Activated CD4-positive, alpha-beta T cell treated with anti-CD3 and anti-CD28 coated beads, Interleukin-10, Interleukin-2, amounts not matched to agents 100 ng/mL and 50 ng/mL, durations not matched to agents 16 hours and 8 hours (primary cell): ENCODE results near the gene DCHS1.

Source experiments
- DNase-seq: peaks from one replicate; pipeline ENCODE4 v3.0.0-alpha.2; 2020

Gene DCHS1

DNA sequence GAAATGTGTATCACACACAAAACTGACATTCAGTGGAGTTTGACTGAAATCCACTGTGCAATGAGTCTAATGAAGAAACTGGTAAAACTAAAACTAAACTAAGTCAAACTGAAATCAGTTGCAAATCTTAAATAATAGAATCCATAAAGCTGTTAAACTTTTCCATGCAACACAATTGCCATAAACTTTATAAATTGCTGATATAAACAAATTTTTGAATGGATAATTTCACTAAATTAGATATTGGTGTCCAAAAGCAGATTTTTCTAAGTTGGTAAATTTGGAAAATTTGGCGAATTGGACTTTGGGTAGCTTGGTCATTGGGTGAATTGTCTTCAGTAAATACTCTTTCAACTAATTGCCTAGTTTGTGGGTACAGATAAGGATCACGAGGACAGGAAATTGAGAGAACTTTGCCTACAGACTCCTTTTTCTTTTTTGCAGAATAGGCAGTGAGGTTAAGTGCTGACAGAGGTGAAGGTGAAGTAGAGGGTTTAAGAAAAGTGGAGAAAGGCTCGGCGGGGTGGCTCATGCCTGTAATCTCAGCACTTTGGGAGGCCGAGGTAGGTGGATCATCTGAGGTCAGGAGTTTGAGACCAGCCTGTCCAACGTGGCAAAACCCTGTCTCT lies 14.7 kb upstream of the DCHS1 start:
- peak; percentile 53 for DNase-seq

DNA sequence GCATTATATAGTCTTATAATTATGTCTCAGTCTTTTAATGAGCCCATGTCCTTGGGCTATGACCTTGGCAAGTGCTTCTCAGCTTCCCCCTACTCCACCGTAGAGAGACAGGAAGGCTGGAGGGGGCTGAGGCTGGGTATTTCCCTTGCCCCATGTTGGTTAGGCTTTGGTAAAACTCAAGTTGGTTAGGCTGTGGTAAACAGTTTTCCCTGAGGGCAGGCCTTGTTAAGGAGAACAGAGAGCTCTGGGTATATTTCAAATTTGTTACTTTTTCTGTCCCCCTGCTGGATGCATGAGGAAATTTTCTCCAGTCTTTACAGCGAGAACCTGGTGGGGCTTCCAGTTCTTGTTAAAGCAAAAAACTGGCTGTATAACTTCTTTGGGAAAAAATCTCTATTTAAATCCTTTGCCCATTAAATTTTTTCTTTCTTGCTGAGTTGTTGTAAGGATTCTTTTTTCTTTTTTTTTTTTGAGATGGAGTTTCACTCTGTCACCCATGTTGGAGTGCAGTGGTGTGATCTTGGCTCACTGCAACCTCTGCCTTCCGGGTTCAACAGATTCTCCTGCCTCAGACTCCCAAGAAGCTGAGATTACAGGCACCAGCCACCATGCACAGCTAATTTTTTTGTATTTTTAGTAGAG lies 12.2 kb upstream of the DCHS1 start:
- peak; percentile 74 for DNase-seq

DNA sequence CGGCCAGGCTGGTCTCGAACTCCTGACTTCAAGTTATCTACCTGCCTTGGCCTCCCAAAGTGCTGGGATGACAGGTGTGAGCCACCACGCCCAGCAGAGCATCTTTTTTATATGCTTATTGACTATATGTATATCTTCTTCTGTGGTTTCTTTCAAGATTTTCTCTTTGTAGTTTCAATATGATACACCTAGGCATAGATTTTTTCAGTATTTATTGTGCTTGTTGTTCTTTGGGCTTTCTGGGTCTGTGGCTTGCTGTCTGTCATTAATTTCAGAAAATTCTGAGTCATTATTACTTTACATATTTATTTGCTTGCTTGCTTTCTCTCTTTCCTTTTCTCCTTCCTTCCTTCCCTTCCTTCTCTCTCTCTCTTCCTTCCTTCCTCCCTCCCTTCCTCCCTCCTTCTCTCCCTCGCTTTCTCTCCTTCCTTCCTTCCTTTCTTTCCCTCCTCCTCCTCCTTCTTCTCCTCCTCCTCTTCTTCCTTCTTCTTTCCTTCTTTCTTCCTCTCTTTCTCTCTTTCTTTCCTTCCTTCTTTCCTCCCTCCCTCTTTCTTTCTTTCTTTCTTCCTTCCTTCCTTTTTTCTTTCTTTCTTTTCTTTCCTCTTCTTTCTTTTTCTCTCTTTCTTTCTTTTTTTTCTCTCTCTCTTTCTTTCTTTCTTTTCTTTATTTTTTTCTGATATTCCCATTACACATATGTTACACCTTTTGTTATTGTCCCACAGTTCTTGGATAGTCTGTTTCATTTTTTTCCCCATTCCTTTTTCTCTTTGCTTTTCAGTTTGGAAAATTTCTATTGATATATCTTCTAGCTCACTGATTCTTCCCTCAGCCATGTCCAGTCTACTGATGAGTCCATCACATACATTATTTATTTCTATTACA lies 10.9 kb upstream of the DCHS1 start:
- peak; percentile 60 for DNase-seq

DNA sequence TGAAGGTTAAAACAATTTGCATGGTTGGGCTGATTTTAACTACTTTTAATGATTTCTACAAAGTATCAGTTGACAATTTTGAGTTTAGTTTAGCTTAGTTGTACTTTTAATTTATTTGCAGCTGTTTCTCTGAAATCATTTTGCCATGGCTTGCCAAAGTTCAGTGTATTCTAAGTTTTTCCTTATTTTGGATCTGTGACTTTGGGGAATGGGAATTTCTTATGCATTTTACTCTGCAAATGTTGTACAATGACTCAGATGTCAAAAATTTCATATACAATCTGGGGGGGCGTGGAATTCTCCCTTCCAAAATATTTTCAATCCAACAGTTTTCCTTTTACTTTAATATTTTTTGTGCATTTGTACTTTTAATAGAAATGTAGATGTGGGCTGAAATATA lies 8.9 kb upstream of the DCHS1 start:
- DNase-seq, result no peak

DNA sequence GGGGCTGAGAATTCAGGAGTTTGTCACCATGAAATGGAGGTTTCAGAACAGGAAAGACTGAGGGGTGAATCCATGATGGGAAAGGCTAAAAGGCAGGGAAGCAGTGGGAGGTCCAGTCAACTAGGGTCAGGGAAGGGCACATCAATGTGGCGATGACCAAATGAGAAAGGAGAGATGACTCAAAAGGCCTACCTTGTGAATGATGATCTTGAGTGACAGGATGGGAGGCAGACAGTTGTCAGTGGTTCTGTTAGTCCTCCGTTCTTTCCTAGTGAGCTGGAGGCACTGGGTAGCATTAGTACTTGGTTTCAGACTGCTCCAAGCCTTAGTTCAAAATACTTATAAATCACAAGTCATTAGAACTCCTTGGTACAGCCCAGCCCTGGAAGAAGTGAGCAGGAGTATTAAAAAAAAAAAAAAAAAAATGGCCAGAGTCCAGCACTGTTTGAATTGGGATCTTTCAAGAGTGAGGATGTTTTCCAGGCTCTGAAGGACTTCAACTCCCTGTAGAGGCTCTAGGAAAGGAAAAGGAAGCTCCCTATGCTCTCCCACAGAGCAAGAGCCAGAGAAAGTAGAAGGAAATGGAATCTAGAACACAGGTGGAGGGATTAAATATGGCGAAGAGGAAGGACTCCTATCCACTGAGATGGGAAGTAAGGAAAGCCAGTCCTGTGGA lies 8.3 kb upstream of the DCHS1 start:
- DNase-seq, result no peak

DNA sequence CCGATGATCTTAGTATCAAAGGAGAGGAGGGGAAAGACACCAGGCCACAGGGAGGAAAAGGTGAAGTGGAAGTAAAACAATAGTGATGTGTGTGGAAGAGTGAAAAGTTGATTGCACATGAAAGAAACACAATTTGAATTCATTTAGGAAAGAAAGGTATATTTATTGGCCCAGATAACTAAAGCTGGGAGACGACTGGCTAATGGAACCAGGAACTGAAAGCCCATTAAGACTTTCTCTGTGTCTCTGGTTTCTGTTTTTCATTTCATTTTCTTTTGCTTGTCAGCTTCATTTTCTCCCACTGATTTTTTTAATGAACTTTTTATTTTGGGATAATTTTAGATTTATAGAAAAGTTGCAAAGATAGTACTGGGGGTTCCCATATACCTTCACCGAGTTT lies 5.1 kb upstream of the DCHS1 start:
- DNase-seq, result no peak

DNA sequence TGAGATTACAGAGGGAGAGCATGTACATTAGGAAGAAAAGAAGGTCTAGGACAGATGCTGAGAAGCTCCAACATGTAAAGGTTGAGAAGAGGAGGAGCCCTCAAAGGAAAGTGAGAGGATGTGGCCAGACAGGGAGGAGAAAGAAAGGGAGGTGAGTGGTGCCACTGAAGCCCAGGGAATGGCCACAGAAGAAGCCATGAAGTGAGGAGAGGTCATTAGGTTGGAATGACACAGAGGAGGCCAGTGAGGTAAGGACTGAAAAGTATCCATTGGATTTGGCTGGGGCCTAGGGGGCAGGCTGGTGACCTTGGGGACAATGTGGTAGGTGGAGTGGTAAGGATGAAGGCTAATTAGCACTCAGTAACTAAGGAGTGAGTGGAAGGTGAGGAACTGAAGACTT lies 3.0 kb upstream of the DCHS1 start:
- DNase-seq, result no peak

DNA sequence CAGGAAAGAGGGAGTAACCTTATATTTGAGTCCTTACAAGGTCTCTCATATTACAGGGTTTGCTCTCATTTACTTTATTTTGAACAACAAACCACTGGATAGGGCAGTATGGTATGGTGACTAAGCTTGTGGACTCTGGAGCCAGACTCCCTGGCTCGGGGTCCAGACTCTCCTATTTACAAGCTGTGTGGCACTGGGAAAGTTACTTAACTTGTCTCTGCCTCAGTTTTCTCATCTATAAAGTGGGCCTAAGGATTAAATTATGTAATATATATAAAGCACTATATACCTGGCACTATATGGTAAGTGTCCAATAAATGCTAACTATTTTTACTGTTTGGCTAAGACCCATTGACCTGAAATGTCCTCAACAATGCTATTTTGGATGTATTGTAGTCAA lies 1.7 kb upstream of the DCHS1 start:
- DNase-seq, result no peak

DNA sequence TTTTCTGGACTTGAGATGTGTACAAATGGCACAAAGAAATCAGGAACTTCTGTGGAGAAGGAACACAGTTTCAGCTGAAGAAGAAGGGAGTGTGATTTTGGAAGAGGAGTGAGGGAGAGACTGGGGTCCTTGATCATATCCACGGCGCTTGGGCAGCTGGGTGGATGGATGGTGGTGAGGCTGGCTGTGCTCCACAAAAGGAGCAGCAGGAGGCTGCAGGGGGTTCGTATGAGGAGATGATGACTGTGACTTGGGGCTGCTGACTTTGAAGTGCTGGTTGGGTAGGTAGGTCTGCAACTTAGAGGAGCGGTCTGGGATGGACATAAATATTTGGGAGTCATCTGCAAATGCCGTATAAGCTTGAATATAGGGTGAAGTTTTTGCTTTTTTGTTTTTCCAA lies 1.3 kb upstream of the DCHS1 start:
- no peak for DNase-seq

DNA sequence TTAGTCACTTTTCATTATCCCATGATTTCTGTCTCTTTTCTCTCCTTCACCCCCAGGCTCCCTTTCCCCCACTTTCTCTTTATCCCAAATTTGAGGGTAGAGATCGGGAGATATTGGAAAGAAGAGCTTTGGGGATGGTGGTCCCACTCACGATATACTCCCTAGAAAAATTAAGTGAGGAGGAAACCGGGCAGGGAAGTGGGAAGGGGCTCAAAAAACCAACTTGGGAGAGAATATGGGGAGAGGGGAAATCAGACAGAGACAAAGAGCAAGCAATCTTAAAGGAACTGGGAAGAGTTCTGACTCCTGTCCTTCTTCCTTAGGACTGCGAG lies 941 bp upstream of the DCHS1 start:
- no peak for DNase-seq

DNA sequence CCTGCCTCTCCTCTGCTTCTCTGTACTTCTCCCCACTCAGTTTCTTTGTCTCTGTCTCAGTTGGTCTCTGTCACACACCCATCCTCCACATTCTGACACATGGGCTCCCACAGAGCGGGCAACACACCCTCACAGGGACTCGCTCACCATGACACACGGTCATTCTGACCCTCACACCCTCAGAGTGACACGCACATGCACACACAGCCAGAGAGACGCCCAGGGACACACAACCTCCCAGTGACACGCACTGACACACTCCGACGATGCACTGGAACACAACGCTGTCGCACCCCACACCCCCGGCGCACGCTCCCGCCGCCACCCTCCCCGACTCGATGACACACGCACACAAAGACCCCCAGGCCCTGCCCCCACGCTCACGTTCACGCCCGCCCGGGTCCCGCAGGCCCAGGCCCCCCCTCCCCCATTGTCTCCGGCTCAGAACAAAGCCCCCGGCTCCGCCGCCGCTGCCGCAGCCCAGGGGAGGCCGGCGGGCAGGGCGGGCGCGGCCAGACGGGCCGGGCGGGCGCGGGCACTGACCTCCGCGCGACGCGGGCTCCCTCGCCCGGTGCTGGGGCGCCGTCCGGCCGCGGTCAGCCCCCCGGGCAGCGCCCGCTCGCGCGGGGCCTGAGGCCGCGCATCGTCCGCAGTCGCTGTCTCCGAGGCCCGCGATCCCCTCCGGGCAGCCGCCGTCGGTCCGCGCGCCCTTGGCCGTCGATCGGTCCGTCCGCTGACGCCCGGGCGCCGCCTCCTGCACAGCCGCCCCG lies 404 bp downstream of the DCHS1 start:
- no peak for DNase-seq

DNA sequence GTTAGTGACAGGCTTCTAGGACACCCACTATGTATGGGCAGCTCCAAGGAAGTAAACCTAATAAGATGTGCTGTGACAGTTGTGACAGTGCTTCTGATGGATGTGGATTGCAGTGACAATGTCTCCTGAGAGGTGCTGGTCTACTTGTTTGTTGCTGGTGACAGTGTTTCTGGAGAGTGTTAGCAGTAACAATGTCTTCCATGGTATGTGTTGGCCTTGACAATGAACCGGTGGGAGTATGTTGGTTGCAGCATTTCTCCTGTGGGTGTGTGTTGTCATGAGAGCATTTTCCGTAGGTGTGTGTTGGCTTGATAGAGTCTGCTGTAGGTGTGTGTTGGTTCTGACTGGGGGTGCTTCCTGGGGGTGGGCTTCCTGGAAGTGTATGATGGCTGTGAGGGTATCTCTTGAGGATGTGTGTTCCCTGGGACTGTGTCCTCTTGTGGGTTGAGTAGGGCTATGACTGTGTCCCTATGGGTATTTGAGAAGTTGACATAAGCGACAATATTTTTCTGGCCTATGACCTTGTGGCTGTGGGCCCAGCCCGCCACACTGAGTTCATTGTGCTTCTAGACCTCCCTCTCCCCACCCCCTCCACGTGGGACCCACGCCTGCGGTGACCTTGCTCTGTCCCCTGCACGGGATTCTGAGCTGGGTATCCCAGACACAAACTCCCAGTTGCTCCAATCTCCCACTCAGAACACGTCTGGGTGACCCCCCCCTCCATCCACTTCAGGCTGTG lies 1.2 kb downstream of the DCHS1 start:
- DNase-seq, result no peak

DNA sequence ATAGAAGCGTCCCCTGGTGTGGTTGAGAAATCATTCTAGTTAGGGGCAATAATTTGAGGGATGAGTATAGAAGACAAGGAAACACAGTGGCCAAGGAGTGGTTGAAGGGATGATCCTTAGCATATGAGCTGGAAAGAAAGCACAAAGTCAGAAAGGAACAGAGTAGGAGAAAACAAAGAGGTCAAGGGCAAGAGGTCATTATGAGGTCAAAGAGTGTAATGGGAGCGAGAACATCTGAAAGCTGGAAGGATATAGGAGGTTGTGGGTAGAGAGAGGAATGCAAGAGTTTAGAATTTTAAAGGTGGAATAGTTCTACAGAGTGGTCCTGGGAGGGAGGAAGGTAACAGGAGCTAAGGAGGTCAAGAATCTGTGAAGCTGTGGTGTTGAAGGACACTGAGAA lies 2.0 kb downstream of the DCHS1 start:
- DNase-seq, result no peak

DNA sequence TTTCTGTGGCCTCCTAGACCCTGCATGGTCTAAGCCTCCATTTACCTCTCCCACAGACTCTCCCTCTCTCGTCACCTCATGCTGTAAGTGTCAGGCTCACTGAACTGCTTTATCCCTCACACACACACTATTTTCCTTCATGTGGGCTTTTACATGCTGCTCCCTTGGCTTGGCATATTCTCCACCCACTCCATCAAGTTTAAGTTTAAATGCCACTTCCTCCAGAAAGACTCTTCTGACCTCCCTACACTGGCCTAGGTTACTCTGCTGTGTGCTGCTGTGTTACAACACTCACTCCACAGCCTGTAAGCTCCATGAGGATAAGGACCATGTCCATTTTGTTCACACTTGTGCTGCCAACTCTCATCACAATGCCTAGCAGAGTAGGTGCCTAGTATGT lies 2.5 kb downstream of the DCHS1 start:
- no peak for DNase-seq

DNA sequence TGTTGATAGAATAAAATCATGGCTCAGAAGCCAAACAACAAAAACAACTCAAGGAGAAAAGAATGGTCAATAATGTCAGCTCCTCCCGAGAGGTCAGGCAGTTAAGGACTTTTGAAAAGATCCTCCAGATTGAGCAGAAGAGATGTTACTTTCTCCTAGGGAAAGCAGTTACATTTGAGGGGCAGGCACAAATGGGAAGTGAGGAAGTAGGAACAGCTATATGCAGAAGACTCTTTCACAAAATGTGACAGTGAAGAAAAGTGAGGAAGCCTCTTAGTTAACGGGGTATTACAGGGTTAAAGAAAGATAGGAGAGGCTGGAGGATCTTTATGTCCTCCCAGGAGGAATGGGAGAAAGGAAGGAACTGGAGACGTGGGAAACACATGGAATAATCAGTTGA lies 3.4 kb downstream of the DCHS1 start:
- DNase-seq, result no peak

DNA sequence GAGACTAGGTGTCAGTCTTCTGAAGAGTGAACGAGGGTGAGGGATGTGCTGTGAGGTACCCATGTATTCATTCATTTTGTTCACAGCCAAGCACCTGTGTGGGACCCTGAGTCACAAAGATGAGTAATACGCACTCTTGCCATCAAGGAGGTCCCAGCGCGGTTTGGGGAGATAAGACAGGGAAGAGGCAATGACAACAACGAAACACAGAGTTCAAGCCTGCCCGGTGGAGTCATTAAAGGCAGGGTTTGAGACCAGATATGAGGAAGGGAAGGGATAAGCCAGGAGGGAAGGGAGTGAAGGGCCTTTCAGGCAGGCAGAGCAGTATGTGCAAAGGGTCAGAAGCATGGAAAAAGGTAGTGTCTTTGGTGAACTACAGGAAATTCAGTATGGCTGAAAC lies 4.6 kb downstream of the DCHS1 start:
- DNase-seq, result no peak

DNA sequence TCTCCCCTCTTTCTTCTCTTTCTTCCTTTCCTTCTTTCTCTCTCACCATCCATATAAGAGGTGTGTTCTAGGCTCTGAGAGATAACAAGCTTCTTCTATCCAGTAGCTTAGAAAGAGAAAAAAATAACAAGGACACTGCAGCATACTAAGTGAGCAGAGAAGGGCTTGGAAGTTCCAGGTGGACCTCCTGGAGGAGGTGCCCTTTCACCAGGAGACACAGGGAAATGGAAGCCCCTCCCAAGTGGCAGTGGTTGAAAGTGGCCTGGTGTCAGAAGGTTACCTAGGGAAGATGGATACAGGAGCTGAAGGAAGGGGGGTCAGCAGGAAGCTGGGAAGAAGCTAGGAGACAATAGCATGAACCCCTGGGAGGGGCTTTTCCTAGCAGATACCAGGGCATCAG lies 5.5 kb downstream of the DCHS1 start:
- DNase-seq, result no peak

DNA sequence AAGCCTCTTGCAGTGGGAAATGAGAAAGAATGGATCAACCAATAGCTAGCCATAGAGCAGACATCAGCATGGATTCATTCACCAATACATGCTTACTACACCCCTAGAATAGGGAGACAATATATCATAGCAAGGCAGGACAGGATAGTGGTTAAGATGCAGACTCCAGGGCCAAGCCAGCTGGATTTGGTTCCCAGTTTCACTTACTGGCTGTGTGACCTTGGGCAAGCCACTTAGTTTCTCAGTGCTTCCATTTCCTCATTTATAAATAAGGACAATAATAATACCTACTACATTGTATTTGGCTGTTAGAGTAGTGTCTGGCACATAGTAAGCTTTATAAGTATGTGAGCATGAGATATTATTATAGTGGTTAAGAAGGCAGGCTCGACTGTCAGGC lies 7.1 kb downstream of the DCHS1 start:
- no peak for DNase-seq

DNA sequence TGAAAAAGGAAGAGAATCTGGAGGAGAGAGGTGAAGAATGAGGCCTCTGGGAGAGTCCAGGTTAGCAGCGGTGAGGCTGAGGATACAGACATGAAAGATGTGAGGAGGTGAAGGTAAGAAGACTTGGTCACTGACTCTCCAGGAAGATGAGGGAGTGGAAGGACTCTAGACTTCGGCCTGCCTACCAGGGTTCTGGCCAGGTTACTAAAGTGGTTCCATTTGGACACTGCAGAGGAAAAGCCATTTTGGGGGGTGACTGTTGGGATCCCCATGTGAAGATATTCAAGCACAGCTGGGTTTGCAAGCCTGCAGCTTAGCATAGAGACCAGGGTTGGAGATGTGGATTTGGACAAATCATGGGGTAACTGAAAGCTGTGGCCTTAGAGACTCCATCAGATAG lies 7.8 kb downstream of the DCHS1 start:
- DNase-seq, result no peak

DNA sequence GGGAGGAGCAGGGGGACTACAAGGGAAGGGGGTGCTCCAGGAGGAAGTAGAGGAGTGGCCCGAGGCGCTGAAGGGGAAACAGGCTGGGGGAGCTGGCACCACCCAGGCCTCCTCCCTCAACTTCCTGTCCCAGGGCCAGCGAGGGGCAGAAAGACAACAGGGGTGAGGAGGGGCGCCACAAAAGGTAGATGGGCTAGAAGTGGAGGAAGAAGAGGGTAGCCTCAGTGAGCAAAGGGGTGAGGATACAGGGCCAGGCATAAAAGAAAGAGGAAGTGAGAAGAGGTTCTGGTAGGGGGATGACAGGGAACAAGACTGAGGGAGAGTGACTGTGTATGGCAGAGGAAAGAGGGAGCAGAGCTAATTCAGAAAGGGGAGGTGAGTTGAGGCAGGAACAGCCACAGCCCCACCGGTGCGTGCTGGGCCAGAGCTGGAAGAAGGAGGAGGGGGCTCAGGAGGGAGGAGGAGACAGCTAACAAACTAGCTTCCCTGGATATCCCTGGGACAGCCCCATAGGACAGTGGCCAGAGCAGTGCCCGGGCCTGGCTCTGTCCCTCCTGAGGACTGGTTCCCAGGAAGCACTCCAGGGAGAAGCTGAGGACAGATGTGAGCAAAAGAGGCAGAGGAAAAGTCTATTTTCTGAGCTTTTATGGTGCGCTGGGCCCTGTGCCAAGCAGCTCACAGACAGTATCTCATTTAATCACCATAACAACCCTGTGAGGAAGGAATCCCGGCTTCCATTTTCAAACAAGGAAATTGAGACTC lies 8.5 kb downstream of the DCHS1 start:
- no peak for DNase-seq

DNA sequence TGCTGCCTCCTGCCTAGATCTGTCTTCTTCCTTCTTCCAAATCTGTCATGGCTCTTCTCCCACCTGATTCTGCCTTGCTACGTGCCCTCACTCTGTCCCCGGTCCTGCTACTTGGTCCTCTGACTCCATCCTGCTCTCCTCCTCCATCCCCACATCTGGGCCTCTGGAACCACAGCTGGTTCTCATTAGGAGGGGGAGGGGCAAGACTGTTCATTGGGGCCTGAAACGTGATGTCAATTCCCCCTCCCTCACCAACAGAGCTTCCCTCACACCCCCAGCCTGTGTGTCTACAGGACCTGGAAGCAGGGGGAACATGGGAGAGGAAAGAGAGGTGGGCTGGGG lies 9.1 kb downstream of the DCHS1 start:
- DNase-seq, result no peak

DNA sequence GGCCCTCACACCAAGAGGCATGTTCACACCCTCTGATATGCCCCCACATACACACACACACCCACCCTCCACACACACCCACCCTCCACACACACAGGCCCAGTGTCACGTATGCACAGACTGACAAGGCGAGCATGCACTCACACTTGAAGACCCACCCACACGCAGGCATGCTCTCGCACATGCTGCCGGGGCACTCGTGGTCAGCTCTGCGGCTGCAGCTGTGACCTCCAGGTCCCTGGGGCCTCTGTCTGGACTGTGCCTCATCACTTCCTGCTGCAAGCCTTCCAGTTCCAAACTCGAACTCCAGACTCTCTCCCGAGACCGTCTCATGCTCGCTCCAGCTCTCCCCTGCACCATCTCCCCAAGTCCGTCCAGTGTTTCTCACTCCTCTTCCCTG lies 9.5 kb downstream of the DCHS1 start:
- no peak for DNase-seq
